H1 (cell line): ENCODE measurements around the gene TIMM9.

Experiments
- ASH2L ChIP-seq: fragments of 200-600, 300-600 bp; sonication (generic); IDR thresholded peaks from one replicate; pipeline ENCODE4 v1.7.1; 2017; ENCODE audit warnings: low read length
- BRCA1 ChIP-seq: IDR thresholded peaks from 2 replicates; pipeline ENCODE4 v1.6.1; 2012; ENCODE audit warnings: low read depth, low read length, improper control_type of control experiment
- CHD2 ChIP-seq: IDR thresholded peaks from 2 replicates; pipeline ENCODE4 v1.6.1; 2012; ENCODE audit warnings: low read length, improper control_type of control experiment
- CTCF ChIP-seq, 3 experiments: IDR thresholded peaks; 1 replicate in 2 of 3; 2 replicates in 1 of 3; pipeline versions ENCODE4 v1.5.1 to v1.6.1; 2011; ENCODE audit warnings: low read length in 3 of 3, mild to moderate bottlenecking in 3 of 3, inconsistent platforms in 2 of 3, low read depth in 1 of 3, moderate library complexity in 1 of 3; ENCODE audit not compliant: insufficient read depth in 1 of 3; ENCODE audit errors: control extremely low read depth in 1 of 3
- JUND ChIP-seq: IDR thresholded peaks from 2 replicates; pipeline ENCODE4 v1.6.1; 2011; ENCODE audit warnings: mild to moderate bottlenecking, improper control_type of control experiment, low read length
- KDM5A ChIP-seq: fragments of 200-600 bp; IDR thresholded peaks from 2 replicates; pipeline ENCODE4 v1.7.1; 2012; ENCODE audit warnings: mild to moderate bottlenecking, low read length, inconsistent platforms, mixed read lengths
- RAD21 ChIP-seq, 2 experiments: IDR thresholded peaks in 1 of 2; conservative IDR thresholded peaks in 1 of 2; 2 replicates each; pipeline ENCODE4 v1.6.1; 2011; ENCODE audit warnings: low read depth in 2 of 2, low read length in 2 of 2, improper control_type of control experiment in 1 of 2, inconsistent platforms in 1 of 2, mild to moderate bottlenecking in 1 of 2, moderate library complexity in 1 of 2
- SAP30 ChIP-seq: fragments of 300-600 bp; sonication (generic); IDR thresholded peaks from 2 replicates; pipeline ENCODE4 v1.7.1; 2012; ENCODE audit warnings: low read length, moderate library complexity, mild to moderate bottlenecking, inconsistent platforms; ENCODE audit not compliant: insufficient read depth, insufficient replicate concordance
- TAF7 ChIP-seq: optimal IDR thresholded peaks from 2 replicates; pipeline ENCODE3; 2011; ENCODE audit warnings: low read depth, mild to moderate bottlenecking, inconsistent platforms, low read length, moderate library complexity, borderline replicate concordance

DNA sequence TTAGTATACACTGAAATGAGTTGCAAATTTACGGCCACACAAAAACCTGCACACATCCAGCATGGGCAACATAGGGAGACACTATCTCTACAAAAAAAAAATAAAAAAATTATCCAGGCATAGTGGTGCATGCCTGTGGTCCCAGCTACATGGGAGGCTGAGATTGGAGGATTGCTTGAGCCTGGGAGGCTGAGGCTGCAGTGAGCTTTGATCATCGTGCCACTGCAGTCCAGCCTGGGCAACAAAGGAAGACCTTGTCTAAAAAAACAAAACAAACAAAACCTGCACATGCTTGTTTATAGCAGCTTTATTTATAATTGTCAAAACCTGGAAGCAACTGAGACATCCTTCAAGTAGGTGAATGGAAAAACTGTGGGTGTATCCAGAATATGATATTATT, 36.5 kb downstream of the TIMM9 start:
- TF ChIP-seq CTCF (IDR thresholded peaks at IDR 0.05; ENCODE audit: control extremely low read depth in 1 of 3, insufficient read depth in 1 of 3, low read depth in 1 of 3, low read length in 3 of 3), result no peak
- TF ChIP-seq ASH2L, result no peak
- TF ChIP-seq TAF7, result no peak
- TF ChIP-seq RAD21 (IDR thresholded peaks at IDR 0.05 in 1 of 2, conservative IDR thresholded peaks at IDR 0.05 in 1 of 2; ENCODE audit: low read depth in 2 of 2, low read length in 2 of 2), result no peak
- TF ChIP-seq JUND, result no peak
- no peak for TF ChIP-seq BRCA1
- TF ChIP-seq SAP30, result no peak
- no peak for TF ChIP-seq CHD2
- TF ChIP-seq KDM5A, result no peak
